ENCODE measurements around the gene MAP1LC3B2.
A peak's percentile ranks its signal among the peaks of the same experiment; 100 is the strongest.

The MAP1LC3B2 gene

DNA sequence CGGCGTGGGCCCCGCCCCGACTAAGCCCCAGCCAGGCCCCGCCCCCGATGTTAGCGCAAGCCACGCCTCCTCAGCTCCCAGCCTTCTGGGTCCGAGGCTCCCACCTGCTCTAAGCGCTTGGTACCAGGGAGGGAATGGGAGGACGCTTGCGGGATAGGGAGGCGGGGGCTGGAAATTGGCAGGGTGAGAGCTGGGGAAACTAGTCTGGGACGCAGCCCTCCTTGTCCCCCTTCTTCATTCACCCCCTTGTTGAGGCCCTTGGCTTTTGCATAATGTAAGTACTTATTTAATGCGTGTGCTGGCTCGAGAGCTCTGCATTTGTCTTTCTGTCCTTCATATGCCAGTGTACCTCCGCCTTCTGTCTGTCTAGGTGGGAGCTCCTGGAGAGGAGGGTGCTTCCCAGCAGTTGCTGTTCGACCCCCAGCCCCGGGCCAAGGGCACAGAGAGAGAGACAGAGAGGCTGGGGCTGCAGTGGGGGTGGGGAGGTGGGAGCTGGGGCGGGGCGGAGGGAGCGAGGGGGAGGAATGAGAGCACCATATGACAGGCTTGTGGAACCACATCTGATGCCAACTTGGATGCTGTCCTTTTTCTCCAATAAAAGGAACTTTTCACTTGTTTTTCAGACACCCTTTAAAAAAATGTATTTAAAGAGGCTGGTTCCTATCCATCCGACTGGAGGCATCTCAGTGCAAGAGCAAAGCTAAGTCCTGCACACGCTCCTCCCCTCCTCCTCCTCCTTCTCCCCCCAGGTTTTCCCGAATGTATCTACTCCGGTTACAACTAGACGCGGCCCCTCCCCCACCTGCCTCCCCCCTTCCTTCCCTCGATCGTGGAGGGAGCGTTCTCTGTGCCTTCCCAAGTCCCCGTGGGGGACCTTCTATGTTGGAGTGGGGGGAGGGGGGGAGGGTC is 25.6 kb upstream of the MAP1LC3B2 start:
- no peaks in the 10 kb centered on the region for H4K20me1 ChIP-seq (ENCODE audit: insufficient read depth)
- H3K36me3 ChIP-seq (ENCODE audit: insufficient read depth) = no peaks in the 10 kb centered on the region
- H3K4me2 ChIP-seq = peak overlapping the region; percentile 57
- H3K27me3 ChIP-seq (ENCODE audit: insufficient read depth, low read depth) = no peaks in the 10 kb centered on the region
- H3K4me1 ChIP-seq (ENCODE audit: low read depth, poor library complexity, severe bottlenecking) = peaks cover 36% of the 10 kb centered on the region
- TF ChIP-seq CTCF (conservative IDR thresholded peaks at IDR 0.05; ENCODE audit: low read depth, low read length) = no peak
- no peak overlapping the region for H3K27ac ChIP-seq
- no peaks in the 10 kb centered on the region for H3K79me2 ChIP-seq (ENCODE audit: insufficient read depth, low read depth)
- no peak overlapping the region for H3K4me3 ChIP-seq (IDR thresholded peaks at IDR 0.05; ENCODE audit: insufficient read depth, low read depth, low read length)
- H3K9ac ChIP-seq = no peak overlapping the region; the same call in 1 of the 2 replicates
- H2AFZ ChIP-seq (ENCODE audit: low read depth) = peak overlapping the region; percentile 82

GRCh38 chr12:116534311-116535121 is 24.7 kb upstream of the MAP1LC3B2 start:
- no peak for TF ChIP-seq CTCF (conservative IDR thresholded peaks at IDR 0.05; ENCODE audit: low read depth, low read length)
- peaks cover 45% of the 10 kb centered on the region for H3K4me1 ChIP-seq (ENCODE audit: low read depth, poor library complexity, severe bottlenecking)
- no peak overlapping the region for H3K4me3 ChIP-seq (IDR thresholded peaks at IDR 0.05; ENCODE audit: insufficient read depth, low read depth, low read length)
- H3K9ac ChIP-seq = no peak overlapping the region
- no peak overlapping the region for H3K27ac ChIP-seq
- H3K27me3 ChIP-seq (ENCODE audit: insufficient read depth, low read depth) = no peaks in the 10 kb centered on the region
- H3K79me2 ChIP-seq (ENCODE audit: insufficient read depth, low read depth) = no peaks in the 10 kb centered on the region
- no peaks in the 10 kb centered on the region for H3K36me3 ChIP-seq (ENCODE audit: insufficient read depth)
- no peak overlapping the region for H2AFZ ChIP-seq (ENCODE audit: low read depth)
- no peaks in the 10 kb centered on the region for H4K20me1 ChIP-seq (ENCODE audit: insufficient read depth)
- peak overlapping the region; percentile 57 for H3K4me2 ChIP-seq

DNA sequence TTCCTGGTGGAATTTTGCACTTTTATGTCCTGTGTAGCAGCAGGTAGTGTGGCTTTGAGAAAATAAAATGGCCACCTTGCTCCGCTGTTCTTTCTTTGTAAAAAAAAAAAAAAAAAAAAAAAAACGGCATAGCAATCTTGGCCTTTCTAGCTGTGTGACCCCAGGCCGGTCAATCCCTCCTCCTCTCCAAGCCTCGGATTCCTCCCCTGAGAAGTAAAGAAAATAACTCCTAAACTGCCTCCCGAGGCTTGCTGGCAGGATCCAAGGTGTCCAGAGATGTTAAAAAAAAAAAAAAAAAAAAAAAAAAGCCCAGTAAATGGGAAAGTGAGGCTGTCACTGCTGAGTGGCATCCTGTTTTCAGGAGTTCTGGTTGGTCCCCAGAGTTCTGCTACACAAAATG is 23.9 kb upstream of the MAP1LC3B2 start:
- no peak overlapping the region for H3K4me2 ChIP-seq
- no peaks in the 10 kb centered on the region for H3K79me2 ChIP-seq (ENCODE audit: insufficient read depth, low read depth)
- H3K27me3 ChIP-seq (ENCODE audit: insufficient read depth, low read depth) = no peaks in the 10 kb centered on the region
- TF ChIP-seq CTCF (conservative IDR thresholded peaks at IDR 0.05; ENCODE audit: low read depth, low read length) = no peak
- peaks cover 52% of the 10 kb centered on the region for H3K4me1 ChIP-seq (ENCODE audit: low read depth, poor library complexity, severe bottlenecking)
- H3K9ac ChIP-seq = no peak overlapping the region
- no peak overlapping the region for H3K4me3 ChIP-seq (IDR thresholded peaks at IDR 0.05; ENCODE audit: insufficient read depth, low read depth, low read length)
- H4K20me1 ChIP-seq (ENCODE audit: insufficient read depth) = no peaks in the 10 kb centered on the region
- H3K36me3 ChIP-seq (ENCODE audit: insufficient read depth) = no peaks in the 10 kb centered on the region
- H2AFZ ChIP-seq (ENCODE audit: low read depth) = no peak overlapping the region
- H3K27ac ChIP-seq = no peak overlapping the region

DNA sequence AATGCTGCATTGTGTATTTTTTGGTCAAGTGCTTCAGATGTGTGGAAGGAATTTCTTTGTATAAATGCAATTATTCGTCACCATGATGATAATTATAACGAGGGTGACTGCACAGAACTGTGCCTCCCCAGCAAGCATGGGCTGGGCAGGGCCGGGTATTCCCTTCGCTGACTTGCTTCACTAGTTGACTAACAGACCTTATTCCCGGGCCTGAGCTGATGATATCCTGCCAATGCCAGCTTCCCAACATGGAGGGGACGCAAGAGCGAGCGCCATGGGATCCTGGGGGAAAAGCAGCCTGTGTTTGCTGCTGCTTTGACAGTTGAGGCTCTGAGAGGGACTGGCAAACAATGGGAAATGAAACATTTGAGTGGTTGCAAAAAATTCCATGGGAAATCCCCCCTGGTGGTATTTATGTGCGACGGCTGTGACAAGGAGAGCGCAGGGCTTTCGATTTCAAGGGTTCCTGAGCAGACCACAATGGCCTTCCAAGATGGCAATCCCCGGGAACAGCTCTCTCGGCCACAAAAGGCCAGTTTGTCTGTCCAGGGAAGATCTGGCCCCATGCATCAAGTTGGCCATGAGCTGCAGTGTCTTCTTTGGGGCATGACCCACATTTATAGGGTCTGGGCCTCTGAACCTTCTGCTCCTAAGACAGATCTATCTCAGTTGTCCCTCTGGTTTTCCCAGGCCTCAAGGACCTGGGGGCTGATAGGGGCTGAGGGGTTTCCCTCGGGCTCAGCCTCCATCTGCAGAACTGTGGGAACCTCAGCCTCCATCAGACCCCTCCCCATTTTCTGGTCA is 21.9 kb upstream of the MAP1LC3B2 start:
- no peaks in the 10 kb centered on the region for H3K79me2 ChIP-seq (ENCODE audit: insufficient read depth, low read depth)
- H2AFZ ChIP-seq (ENCODE audit: low read depth) = peak overlapping the region; percentile 25; the same call in 1 of the 2 replicates
- H3K27me3 ChIP-seq (ENCODE audit: insufficient read depth, low read depth) = no peaks in the 10 kb centered on the region
- H3K4me3 ChIP-seq (IDR thresholded peaks at IDR 0.05; ENCODE audit: insufficient read depth, low read depth, low read length) = no peak overlapping the region
- TF ChIP-seq CTCF (conservative IDR thresholded peaks at IDR 0.05; ENCODE audit: low read depth, low read length) = no peak
- no peaks in the 10 kb centered on the region for H3K36me3 ChIP-seq (ENCODE audit: insufficient read depth)
- H3K4me1 ChIP-seq (ENCODE audit: low read depth, poor library complexity, severe bottlenecking) = peaks cover 52% of the 10 kb centered on the region
- peak overlapping the region; percentile 81 for H3K4me2 ChIP-seq
- no peaks in the 10 kb centered on the region for H4K20me1 ChIP-seq (ENCODE audit: insufficient read depth)
- H3K9ac ChIP-seq = peak overlapping the region; percentile 41; the same call in 1 of the 2 replicates
- peak overlapping the region; percentile 75 for H3K27ac ChIP-seq

Measured in KMS-11 (cell line).